OCI-LY7 (cell line): ENCODE measurements around the gene BRD1. TPM values are rescaled to one million over a fixed set of nuclear protein-coding genes. Genes with fewer than 3 reads are reported as not detected.
A peak's percentile ranks its signal among the peaks of the same experiment; 100 is the strongest.

Experiments
- BruUV-seq: library from RNA; stranded (reverse); fragments of 400-500 nt; replicated peaks from 2 replicates; lab custom pipeline; 2021; lab: Mats Ljungman, UMichigan
- CTCF ChIA-PET: fragments of 300-600 bp; sonication (Branson Sonifier 250); formaldehyde crosslinking; loops from one replicate; lab custom pipeline; 2022; ENCODE audit warnings: antibody characterized with exemption; ENCODE audit not compliant: unreplicated experiment; lab: Charles Lee
- POLR2A ChIA-PET: fragments of 300-600 bp; sonication (Branson Sonifier 250); formaldehyde crosslinking; loops from one replicate; lab custom pipeline; 2022; ENCODE audit warnings: antibody characterized with exemption; lab: Charles Lee
- DNase-seq: peaks from one replicate; pipeline ENCODE4 v3.0.0-alpha.2; 2015; ENCODE audit warnings: low spot score
- H2AFZ ChIP-seq: fragments of 200-600 bp; sonication (generic), shearing (Covaris generic); 2 replicates; pipeline ENCODE4 v1.6.1; 2014; ENCODE audit warnings: mild to moderate bottlenecking, antibody characterized with exemption, low read length, moderate library complexity
- H3K27ac ChIP-seq: fragments of 200-600 bp; sonication (generic); 2 replicates; pipeline ENCODE4 v1.5.1; 2014; ENCODE audit warnings: mixed run types, low read depth, mild to moderate bottlenecking, moderate library complexity, low read length, inconsistent platforms; ENCODE audit not compliant: poor library complexity, severe bottlenecking
- H3K36me3 ChIP-seq: fragments of 200-600 bp; sonication (generic); 2 replicates; pipeline ENCODE4 v1.6.1; 2014; ENCODE audit warnings: mild to moderate bottlenecking, antibody characterized with exemption, low read length, moderate library complexity, mixed read lengths; ENCODE audit not compliant: insufficient read depth
- H3K4me1 ChIP-seq: fragments of 200-600 bp; sonication (generic); 2 replicates; pipeline ENCODE4 v1.5.1; 2014; ENCODE audit warnings: mild to moderate bottlenecking, low read length; ENCODE audit not compliant: insufficient read depth, poor library complexity, severe bottlenecking
- H3K4me2 ChIP-seq: fragments of 200-600 bp; sonication (generic); 2 replicates; pipeline ENCODE4 v1.6.1; 2014; ENCODE audit warnings: mild to moderate bottlenecking, low read length
- H3K4me3 ChIP-seq: fragments of 200-600 bp; sonication (generic); 2 replicates; pipeline ENCODE4 v1.5.1; 2014; ENCODE audit warnings: mild to moderate bottlenecking, low read depth, low read length; ENCODE audit not compliant: poor library complexity, severe bottlenecking
- H3K79me2 ChIP-seq: fragments of 200-600 bp; sonication (generic); 2 replicates; pipeline ENCODE4 v1.6.1; 2016; ENCODE audit warnings: low read depth, mild to moderate bottlenecking, low read length, moderate library complexity, mixed read lengths; ENCODE audit not compliant: insufficient read depth
- H3K9me2 ChIP-seq: fragments of 200-600 bp; sonication (generic); 2 replicates; pipeline ENCODE4 v1.6.1; 2016; ENCODE audit warnings: mild to moderate bottlenecking, low read length, mixed read lengths; ENCODE audit not compliant: insufficient read depth
- H3K9me3 ChIP-seq: fragments of 200-600 bp; sonication (generic); 2 replicates; pipeline ENCODE4 v1.6.1; 2014; ENCODE audit warnings: mild to moderate bottlenecking, mixed run types, low read length, mixed read lengths
- H4K20me1 ChIP-seq: fragments of 200-600 bp; sonication (generic); 2 replicates; pipeline ENCODE4 v1.6.1; 2014; ENCODE audit warnings: mild to moderate bottlenecking, antibody characterized with exemption, low read length, moderate library complexity, mixed read lengths; ENCODE audit not compliant: insufficient read depth
- EZH2phosphoT487 ChIP-seq: fragments of 200-600 bp; sonication (generic); IDR thresholded peaks from 2 replicates; pipeline ENCODE4 v1.6.1; 2018; ENCODE audit warnings: low read depth, borderline replicate concordance, mild to moderate bottlenecking, mixed run types, antibody characterized with exemption, low read length, moderate library complexity, mixed read lengths
- intact Hi-C: fragments of 100-400 bp; cut with micrococcal nuclease; formaldehyde crosslinking; loops from one replicate; pipeline ENCODE4 v1.10.0; 2022; ENCODE audit not compliant: unreplicated experiment
- total RNA-seq, 2 experiments: library from RNA; depleted of rRNA in 1 of 2; stranded (reverse); fragments of >200 nt in 1 of 2; shearing (Covaris generic) in 1 of 2; gene quantifications; 2 replicates each; pipeline ENCODE4 v1.2.3, GENCODE V29; 2014 to 2022
- TF ChIP-seq, protein P1 (sequence below): fragments of 200-600 bp; sonication (generic); conservative IDR thresholded peaks from 2 replicates; pipeline ENCODE4 v1.5.1; 2014; ENCODE audit warnings: mild to moderate bottlenecking, antibody characterized with exemption, low read length, moderate library complexity, mixed read lengths

BRD1 gene
- total RNA-seq, 2 experiments from 2014 or later = 38.1 to 46.6 TPM

DNA sequence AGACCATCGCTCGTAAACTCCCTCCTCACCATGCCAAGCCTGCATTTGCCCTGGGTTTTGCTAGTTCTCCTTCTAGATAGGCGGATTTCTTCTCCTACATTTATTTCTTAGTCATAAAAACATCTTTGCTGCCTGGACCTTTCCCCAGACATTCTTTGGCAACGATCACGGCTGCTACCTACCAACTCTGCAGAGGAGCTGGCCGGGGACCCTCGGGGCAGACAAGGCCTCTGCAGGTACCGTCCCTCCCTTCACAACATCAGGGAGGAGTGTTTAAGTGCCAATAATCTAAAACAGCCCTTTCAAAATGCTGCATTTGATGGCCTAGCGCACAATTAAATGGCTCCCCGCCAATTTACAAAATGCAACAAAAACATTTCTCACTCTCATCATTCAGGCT lies 34.4 kb downstream of the BRD1 start:
- no peak overlapping the region for H3K4me2 ChIP-seq
- intact Hi-C loops = no loop called here
- no peaks in the 10 kb centered on the region; the same call in 1 of the 2 replicates for H4K20me1 ChIP-seq
- no peaks in the 10 kb centered on the region for H3K9me2 ChIP-seq
- TF ChIP-seq, protein P1, sequence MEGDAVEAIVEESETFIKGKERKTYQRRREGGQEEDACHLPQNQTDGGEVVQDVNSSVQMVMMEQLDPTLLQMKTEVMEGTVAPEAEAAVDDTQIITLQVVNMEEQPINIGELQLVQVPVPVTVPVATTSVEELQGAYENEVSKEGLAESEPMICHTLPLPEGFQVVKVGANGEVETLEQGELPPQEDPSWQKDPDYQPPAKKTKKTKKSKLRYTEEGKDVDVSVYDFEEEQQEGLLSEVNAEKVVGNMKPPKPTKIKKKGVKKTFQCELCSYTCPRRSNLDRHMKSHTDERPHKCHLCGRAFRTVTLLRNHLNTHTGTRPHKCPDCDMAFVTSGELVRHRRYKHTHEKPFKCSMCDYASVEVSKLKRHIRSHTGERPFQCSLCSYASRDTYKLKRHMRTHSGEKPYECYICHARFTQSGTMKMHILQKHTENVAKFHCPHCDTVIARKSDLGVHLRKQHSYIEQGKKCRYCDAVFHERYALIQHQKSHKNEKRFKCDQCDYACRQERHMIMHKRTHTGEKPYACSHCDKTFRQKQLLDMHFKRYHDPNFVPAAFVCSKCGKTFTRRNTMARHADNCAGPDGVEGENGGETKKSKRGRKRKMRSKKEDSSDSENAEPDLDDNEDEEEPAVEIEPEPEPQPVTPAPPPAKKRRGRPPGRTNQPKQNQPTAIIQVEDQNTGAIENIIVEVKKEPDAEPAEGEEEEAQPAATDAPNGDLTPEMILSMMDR = no peak
- no peak for TF ChIP-seq EZH2phosphoT487
- H3K36me3 ChIP-seq = peaks cover 84% of the 10 kb centered on the region
- no peaks in the 10 kb centered on the region for H3K9me3 ChIP-seq
- H3K27ac ChIP-seq = no peak overlapping the region
- ChIA-PET POLR2A (no interaction called here), CTCF (no interaction called here)
- TSS peak; percentile 45 for BruUV-seq
- H2AFZ ChIP-seq = no peak overlapping the region
- no peak overlapping the region for H3K4me3 ChIP-seq
- no peaks in the 10 kb centered on the region for H3K4me1 ChIP-seq
- no peaks in the 10 kb centered on the region for H3K79me2 ChIP-seq
- DNase-seq = no peak

GRCh38 chr22:49792107-49792506 lies 35.6 kb downstream of the BRD1 start:
- no peaks in the 10 kb centered on the region for H3K9me2 ChIP-seq
- no peak overlapping the region for H3K4me2 ChIP-seq
- peaks cover 83% of the 10 kb centered on the region for H3K36me3 ChIP-seq
- H4K20me1 ChIP-seq = no peaks in the 10 kb centered on the region; the same call in 1 of the 2 replicates
- H3K4me1 ChIP-seq = no peaks in the 10 kb centered on the region
- no peak for DNase-seq
- BruUV-seq = no TSS peak
- POLR2A ChIA-PET = no interaction called here
- intact Hi-C loops = no loop called here
- no peak overlapping the region for H3K27ac ChIP-seq
- no peak overlapping the region for H3K4me3 ChIP-seq
- no peaks in the 10 kb centered on the region for H3K79me2 ChIP-seq
- TF ChIP-seq, protein P1 = no peak
- TF ChIP-seq EZH2phosphoT487 = no peak
- H2AFZ ChIP-seq = no peak overlapping the region
- H3K9me3 ChIP-seq = no peaks in the 10 kb centered on the region
- CTCF ChIA-PET = no interaction called here

DNA sequence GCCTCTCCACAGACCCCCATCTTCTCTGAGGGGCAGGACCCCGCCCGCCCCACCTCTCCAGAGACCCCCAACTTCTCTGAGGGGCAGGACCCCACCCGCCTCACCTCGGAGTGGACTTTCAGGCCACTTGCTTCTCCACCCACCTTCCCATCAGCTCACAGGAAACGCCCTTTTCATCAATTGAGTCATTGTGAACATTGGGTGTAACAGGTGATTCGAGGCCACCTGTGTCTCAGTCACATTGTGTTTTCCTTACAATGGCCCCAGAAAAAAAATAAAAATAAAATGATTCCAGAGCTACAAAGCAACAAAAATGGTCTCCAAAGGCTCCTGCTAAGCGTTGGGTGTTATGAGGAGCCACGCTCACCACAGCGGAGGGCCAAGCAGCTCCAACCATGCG lies 36.0 kb downstream of the BRD1 start:
- Histone ChIP-seq H4K20me1 (no peaks in the 10 kb centered on the region; the same call in 1 of the 2 replicates), H3K9me3 (no peaks in the 10 kb centered on the region), H3K79me2 (no peaks in the 10 kb centered on the region), H3K9me2 (no peaks in the 10 kb centered on the region), H3K4me1 (no peaks in the 10 kb centered on the region), H2AFZ (no peak overlapping the region), H3K27ac (no peak overlapping the region), H3K4me3 (no peak overlapping the region), H3K36me3 (peaks cover 83% of the 10 kb centered on the region), H3K4me2 (no peak overlapping the region)
- no peak for DNase-seq
- POLR2A ChIA-PET = no interaction called here
- intact Hi-C loops = no loop called here
- TF ChIP-seq, protein P1 = no peak
- no peak for TF ChIP-seq EZH2phosphoT487
- CTCF ChIA-PET = no interaction called here
- no TSS peak for BruUV-seq
